Medulla oblongata (tissue), 1 donor: ENCODE data around the gene GTPBP4.
"Not testable (repeated sequence)": the region's sequence is repeated elsewhere in the genome, so short reads cannot be mapped to it uniquely, and the experiment has no call there.

Source experiments
- DNase-seq: peaks from one replicate; pipeline ENCODE4 v3.0.0-alpha.2; 2015; ENCODE audit errors: extremely low spot score

The GTPBP4 gene

GRCh38 chr10:988667-989545, 672 bp downstream of the GTPBP4 start:
- DNase-seq = no peak

- no peak for DNase-seq
Measured at GRCh38 chr10:990808-991207, 2.6 kb downstream of the GTPBP4 start.

GRCh38 chr10:992467-992866, 4.2 kb downstream of the GTPBP4 start:
- DNase-seq = no peak

- peak; percentile 18 for DNase-seq
Measured at GRCh38 chr10:992871-993270, 4.6 kb downstream of the GTPBP4 start.

GRCh38 chr10:994836-995558, 6.8 kb downstream of the GTPBP4 start:
- no peak for DNase-seq

GRCh38 chr10:995559-995926, 7.3 kb downstream of the GTPBP4 start:
- no peak for DNase-seq

GRCh38 chr10:996031-996430, 7.8 kb downstream of the GTPBP4 start:
- DNase-seq = no peak

- no peak for DNase-seq
Measured at GRCh38 chr10:997266-998022, 9.2 kb downstream of the GTPBP4 start.

- no peak for DNase-seq
Measured at GRCh38 chr10:1002425-1003006, 14.3 kb downstream of the GTPBP4 start.

- no peak for DNase-seq
Measured at GRCh38 chr10:1003884-1004670, 15.8 kb downstream of the GTPBP4 start.

GRCh38 chr10:1006573-1006972, 18.3 kb downstream of the GTPBP4 start:
- DNase-seq = no peak

GRCh38 chr10:1007583-1007982, 19.3 kb downstream of the GTPBP4 start:
- no peak for DNase-seq

- DNase-seq = no peak
Measured at GRCh38 chr10:1009071-1009494, 20.8 kb downstream of the GTPBP4 start.

- not testable (repeated sequence) for DNase-seq
Measured at GRCh38 chr10:1009947-1010346, 21.7 kb downstream of the GTPBP4 start.

- no peak for DNase-seq
Measured at GRCh38 chr10:1010703-1011102, 22.5 kb downstream of the GTPBP4 start.

- DNase-seq = no peak
Measured at GRCh38 chr10:1011696-1012095, 23.5 kb downstream of the GTPBP4 start.

- no peak for DNase-seq
Measured at GRCh38 chr10:1015688-1016087, 27.5 kb downstream of the GTPBP4 start.

GRCh38 chr10:1019362-1019761, 31.1 kb downstream of the GTPBP4 start:
- DNase-seq = no peak

GRCh38 chr10:1020460-1020859, 32.2 kb downstream of the GTPBP4 start:
- DNase-seq = no peak

GRCh38 chr10:1020958-1021357, 32.7 kb downstream of the GTPBP4 start:
- no peak for DNase-seq

- DNase-seq = peak; percentile 80
Measured at GRCh38 chr10:1022413-1022812, 34.2 kb downstream of the GTPBP4 start.
